Measurements from ENCODE around the gene IMMP2L. TPM values are rescaled to one million over a fixed set of nuclear protein-coding genes. Genes with fewer than 3 reads are reported as not detected.
A peak's percentile ranks its signal among the peaks of the same experiment; 100 is the strongest.

IMMP2L gene
- polyA plus RNA-seq, 2 of the 4 experiments (the other 2 are of a cell fraction) = 16.1 to 23.8 TPM

DNA sequence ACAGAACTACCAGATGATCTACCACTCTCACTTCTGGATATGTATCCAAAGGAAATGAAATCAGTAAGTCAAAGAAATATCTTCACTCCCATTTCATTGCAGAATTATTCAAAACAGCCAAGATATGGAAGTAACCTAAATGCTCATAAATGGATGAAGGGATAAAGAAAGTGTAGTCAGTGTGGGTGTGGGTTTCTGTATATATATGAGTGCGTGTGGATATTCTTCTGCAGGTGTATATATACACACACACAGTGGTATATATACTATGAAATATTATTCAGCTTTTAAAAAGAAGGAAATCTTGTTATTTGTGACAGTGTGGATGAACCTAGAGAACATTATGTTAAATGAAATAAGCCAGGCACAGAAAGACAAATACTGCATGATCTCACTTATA is 48.7 kb downstream of the IMMP2L start:
- peak overlapping the region in 1 of 2 experiments; percentile 52; a peak in 1 of 6 replicates for H3K27ac ChIP-seq
- FAIRE-seq (no peak), ATAC-seq (no peak), DNase-seq (ENCODE audit: low read depth in 1 of 2, low spot score in 1 of 2) (no peak)
- peaks cover 14% of the 10 kb centered on the region for H3K9me3 ChIP-seq
- H3K4me1 ChIP-seq = peaks cover 65% of the 10 kb centered on the region
- H3K4me2 ChIP-seq = no peak overlapping the region
- ChIA-PET POLR2A (no interaction called here), CTCF (no interaction called here)
- 81% methylated on average over 1 of the region's 1 CpG for WGBS (ENCODE audit: missing lambda C conversion rate)
- no peak overlapping the region for H3K4me3 ChIP-seq
- TF ChIP-seq ELK1 (IDR thresholded peaks at IDR 0.05; ENCODE audit: low read depth, low read length) (no peak), TP53 (CRISPR knock-in tag; IDR thresholded peaks at IDR 0.05) (no peak), JUN (IDR thresholded peaks at IDR 0.05) (no peak)

DNA sequence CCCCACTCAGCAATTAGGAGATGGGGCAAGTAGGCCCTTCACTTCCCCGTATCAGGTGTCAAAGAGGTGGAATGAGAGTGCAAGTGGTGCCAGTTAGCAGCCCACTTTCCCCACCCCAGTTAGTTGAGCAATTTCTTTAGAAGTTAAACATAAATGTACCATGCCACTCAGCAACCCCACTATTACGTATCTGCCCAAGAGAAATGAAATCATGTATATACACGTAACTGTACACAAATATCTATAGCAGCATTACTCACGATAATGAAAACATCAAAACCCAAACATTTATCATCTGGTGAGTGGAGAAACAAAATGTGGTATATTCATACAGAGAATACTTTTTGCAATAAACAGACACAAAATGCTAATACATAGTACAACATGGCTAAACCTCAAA is 50.4 kb downstream of the IMMP2L start:
- TF ChIP-seq RNF2 (IDR thresholded peaks at IDR 0.05; ENCODE audit: borderline replicate concordance, low read depth) (no peak), CHD2 (IDR thresholded peaks at IDR 0.05; ENCODE audit: low read length, partially characterized antibody) (no peak), CHD4 (IDR thresholded peaks at IDR 0.05; ENCODE audit: borderline replicate concordance) (no peak), HOXB5 (CRISPR knock-in tag; IDR thresholded peaks at IDR 0.05) (no peak), PHF8 (IDR thresholded peaks at IDR 0.05; ENCODE audit: borderline replicate concordance, low read depth) (no peak), KDM5A (IDR thresholded peaks at IDR 0.05) (no peak), RCOR1 (IDR thresholded peaks at IDR 0.05; ENCODE audit: low read depth, low read length) (no peak), POLR2A (IDR thresholded peaks at IDR 0.05; ENCODE audit: low read length) (no peak)
- TF ChIP-seq, protein P1, sequence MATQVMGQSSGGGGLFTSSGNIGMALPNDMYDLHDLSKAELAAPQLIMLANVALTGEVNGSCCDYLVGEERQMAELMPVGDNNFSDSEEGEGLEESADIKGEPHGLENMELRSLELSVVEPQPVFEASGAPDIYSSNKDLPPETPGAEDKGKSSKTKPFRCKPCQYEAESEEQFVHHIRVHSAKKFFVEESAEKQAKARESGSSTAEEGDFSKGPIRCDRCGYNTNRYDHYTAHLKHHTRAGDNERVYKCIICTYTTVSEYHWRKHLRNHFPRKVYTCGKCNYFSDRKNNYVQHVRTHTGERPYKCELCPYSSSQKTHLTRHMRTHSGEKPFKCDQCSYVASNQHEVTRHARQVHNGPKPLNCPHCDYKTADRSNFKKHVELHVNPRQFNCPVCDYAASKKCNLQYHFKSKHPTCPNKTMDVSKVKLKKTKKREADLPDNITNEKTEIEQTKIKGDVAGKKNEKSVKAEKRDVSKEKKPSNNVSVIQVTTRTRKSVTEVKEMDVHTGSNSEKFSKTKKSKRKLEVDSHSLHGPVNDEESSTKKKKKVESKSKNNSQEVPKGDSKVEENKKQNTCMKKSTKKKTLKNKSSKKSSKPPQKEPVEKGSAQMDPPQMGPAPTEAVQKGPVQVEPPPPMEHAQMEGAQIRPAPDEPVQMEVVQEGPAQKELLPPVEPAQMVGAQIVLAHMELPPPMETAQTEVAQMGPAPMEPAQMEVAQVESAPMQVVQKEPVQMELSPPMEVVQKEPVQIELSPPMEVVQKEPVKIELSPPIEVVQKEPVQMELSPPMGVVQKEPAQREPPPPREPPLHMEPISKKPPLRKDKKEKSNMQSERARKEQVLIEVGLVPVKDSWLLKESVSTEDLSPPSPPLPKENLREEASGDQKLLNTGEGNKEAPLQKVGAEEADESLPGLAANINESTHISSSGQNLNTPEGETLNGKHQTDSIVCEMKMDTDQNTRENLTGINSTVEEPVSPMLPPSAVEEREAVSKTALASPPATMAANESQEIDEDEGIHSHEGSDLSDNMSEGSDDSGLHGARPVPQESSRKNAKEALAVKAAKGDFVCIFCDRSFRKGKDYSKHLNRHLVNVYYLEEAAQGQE (IDR thresholded peaks at IDR 0.05) = no peak
- POLR2A ChIA-PET = no interaction called here
- CTCF ChIA-PET = no interaction called here

DNA sequence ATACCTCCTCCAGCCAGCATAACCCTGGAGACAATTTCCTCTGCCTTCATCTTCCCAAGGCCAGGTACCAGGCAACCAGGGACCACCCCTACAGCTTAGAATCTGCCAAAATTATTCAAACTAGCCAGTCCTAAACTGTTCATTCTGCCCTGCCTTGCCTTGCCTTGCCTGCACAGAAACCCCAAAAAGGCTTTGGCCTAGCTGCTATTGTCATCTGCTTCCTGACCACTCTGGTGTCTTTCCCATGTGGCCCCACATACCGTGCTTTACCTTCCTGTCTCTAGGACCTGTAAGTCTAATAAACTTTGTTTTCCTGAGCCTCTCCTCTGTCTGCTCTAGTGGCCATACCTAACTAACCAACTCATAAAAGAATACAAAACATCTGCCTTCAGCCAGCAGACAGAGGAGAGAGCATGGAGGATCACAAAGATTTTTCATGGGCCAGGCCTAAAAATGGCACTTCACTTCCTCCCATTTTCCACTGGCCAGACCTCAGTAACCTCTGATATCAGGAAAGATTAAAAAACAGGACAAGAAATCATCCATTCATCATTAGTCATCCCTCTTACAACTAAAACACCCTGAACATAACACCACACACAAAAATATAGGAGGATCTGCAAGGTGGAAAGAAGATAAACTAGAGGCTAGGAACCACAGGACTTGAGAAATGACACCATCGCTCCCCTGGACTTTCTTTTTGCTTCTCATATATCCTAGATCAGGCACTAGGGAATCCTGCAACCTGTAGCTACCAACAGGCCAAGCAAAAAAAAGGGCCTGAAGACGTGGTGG is 51.5 kb downstream of the IMMP2L start:
- 88% methylated on average over 3 of the region's 3 CpGs for WGBS (ENCODE audit: missing lambda C conversion rate)
- peak overlapping the region; percentile 65 to 83; a peak in 5 of 6 replicates for H3K27ac ChIP-seq
- DNase-seq (ENCODE audit: low read depth in 1 of 2, low spot score in 1 of 2) (no peak), ATAC-seq (no peak; a peak in 1 of 6 replicates), FAIRE-seq (no peak)
- H3K4me2 ChIP-seq = no peak overlapping the region
- ChIA-PET CTCF (interaction anchor here (1.7 kb wide), 1 partner anchor 11 kb away, joined by 7 read pairs; no protein-coding TSS in a partner anchor), POLR2A (no interaction called here)
- H3K4me1 ChIP-seq = peaks cover 38% of the 10 kb centered on the region
- H3K9me3 ChIP-seq = peaks cover 14% of the 10 kb centered on the region
- TF ChIP-seq, protein P2, sequence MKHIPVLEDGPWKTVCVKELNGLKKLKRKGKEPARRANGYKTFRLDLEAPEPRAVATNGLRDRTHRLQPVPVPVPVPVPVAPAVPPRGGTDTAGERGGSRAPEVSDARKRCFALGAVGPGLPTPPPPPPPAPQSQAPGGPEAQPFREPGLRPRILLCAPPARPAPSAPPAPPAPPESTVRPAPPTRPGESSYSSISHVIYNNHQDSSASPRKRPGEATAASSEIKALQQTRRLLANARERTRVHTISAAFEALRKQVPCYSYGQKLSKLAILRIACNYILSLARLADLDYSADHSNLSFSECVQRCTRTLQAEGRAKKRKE (CRISPR knock-in tag; IDR thresholded peaks at IDR 0.05; ENCODE audit: low read depth) = no peak
- no peak overlapping the region for H3K4me3 ChIP-seq

More for the DNA sequence above, 50.4 kb downstream of the IMMP2L start:
- Histone ChIP-seq H3K4me2 (no peak overlapping the region), H3K4me3 (no peak overlapping the region), H3K9me3 (peaks cover 14% of the 10 kb centered on the region), H3K4me1 (peaks cover 48% of the 10 kb centered on the region), H3K27ac (peak overlapping the region in 1 of 2 experiments; percentile 83; a peak in 3 of 6 replicates)
- DNase-seq (ENCODE audit: low read depth in 1 of 2, low spot score in 1 of 2) (no peak), FAIRE-seq (peak; percentile 39), ATAC-seq (no peak)
- 96% methylated on average over 4 of the region's 4 CpGs for WGBS (ENCODE audit: missing lambda C conversion rate)

All from A549 (cell line).